ENCODE results near the gene G6PC1. TPM values are rescaled to one million over a fixed set of nuclear protein-coding genes. Genes with fewer than 3 reads are reported as not detected.

Gene G6PC1
- total and polyA plus RNA-seq, 2 of the 13 experiments (the other 11 are each of a cell fraction or from before 2014, with no cell fraction given), result 1.7 to 37.9 TPM

DNA sequence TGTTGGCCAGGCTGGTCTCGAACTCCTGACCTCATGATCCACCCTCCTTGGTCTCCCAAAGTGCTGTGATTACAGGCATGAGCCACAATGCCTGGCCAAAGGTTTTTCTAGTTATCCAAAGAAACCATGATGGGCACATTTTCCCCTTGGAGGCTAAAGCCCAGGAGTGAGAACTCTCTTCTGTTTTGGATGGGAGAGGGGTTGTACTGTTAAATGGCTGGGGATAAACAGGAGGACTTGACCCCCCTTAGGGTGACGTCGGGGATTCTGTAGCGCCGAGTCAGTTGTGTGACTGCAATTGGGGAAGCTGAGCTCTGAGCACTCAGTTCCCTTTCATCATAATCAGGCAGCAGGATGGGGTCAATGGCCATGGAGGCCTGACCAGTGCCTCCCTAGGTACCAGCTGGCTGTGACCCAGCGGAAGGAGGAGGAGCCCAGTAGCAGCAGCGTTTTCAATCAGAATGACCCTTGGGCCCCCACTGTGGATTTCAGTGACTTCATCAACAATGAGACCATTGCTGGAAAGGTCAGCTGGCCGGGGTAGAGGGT lies 45.5 kb upstream of the G6PC1 start (continued):
- TF ChIP-seq, protein P1, sequence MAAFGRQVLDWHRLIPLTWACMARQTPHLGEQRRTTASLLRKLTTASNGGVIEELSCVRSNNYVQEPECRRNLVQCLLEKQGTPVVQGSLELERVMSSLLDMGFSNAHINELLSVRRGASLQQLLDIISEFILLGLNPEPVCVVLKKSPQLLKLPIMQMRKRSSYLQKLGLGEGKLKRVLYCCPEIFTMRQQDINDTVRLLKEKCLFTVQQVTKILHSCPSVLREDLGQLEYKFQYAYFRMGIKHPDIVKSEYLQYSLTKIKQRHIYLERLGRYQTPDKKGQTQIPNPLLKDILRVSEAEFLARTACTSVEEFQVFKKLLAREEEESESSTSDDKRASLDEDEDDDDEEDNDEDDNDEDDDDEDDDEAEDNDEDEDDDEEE (CRISPR knock-in tag; IDR thresholded peaks at IDR 0.05), result no peak
- TF ChIP-seq HNRNPLL (IDR thresholded peaks at IDR 0.05; ENCODE audit: low read depth, low read length, poor library complexity, severe bottlenecking) (no peak), ZNF446 (CRISPR knock-in tag; IDR thresholded peaks at IDR 0.05) (no peak), ZNF510 (CRISPR knock-in tag; IDR thresholded peaks at IDR 0.05; ENCODE audit: low read depth) (no peak), RFXAP (CRISPR knock-in tag; IDR thresholded peaks at IDR 0.05; ENCODE audit: borderline replicate concordance) (no peak), THAP11 (CRISPR knock-in tag; IDR thresholded peaks at IDR 0.05) (0 out of 2 replicates have a peak, but pooled peaks have one; percentile 20), PLRG1 (conservative IDR thresholded peaks at IDR 0.05) (no peak), SATB2 (CRISPR knock-in tag; IDR thresholded peaks at IDR 0.05) (no peak), ZMYM3 (CRISPR knock-in tag; IDR thresholded peaks at IDR 0.05) (0 out of 2 replicates have a peak, but pooled peaks have one; percentile 9), ELF1 (CRISPR knock-in tag; IDR thresholded peaks at IDR 0.05) (peak; percentile 33; the same call in 1 of the 2 replicates), ZNF670 (CRISPR knock-in tag; IDR thresholded peaks at IDR 0.05; ENCODE audit: borderline replicate concordance) (no peak), FOXO1 (CRISPR knock-in tag; IDR thresholded peaks at IDR 0.05) (peak; percentile 79), U2AF1 (optimal IDR thresholded peaks at IDR 0.05; ENCODE audit: low read depth, low read length) (no peak), ZSCAN30 (CRISPR knock-in tag; IDR thresholded peaks at IDR 0.05) (no peak), ZNF792 (CRISPR knock-in tag; IDR thresholded peaks at IDR 0.05) (0 out of 2 replicates have a peak, but pooled peaks have one; percentile 39), YEATS4 (CRISPR knock-in tag; IDR thresholded peaks at IDR 0.05; ENCODE audit: borderline replicate concordance) (no peak; the same call in 1 of the 2 replicates), SRY (CRISPR knock-in tag; IDR thresholded peaks at IDR 0.05) (no peak), STAG1 (CRISPR knock-in tag; IDR thresholded peaks at IDR 0.05) (no peak), CENPX (CRISPR knock-in tag; IDR thresholded peaks at IDR 0.05) (no peak), NR2F6 (IDR thresholded peaks at IDR 0.05) (peak; percentile 90), NR2F6 (CRISPR knock-in tag; IDR thresholded peaks at IDR 0.05) (peak; percentile 92)
- TF ChIP-seq, protein P2, sequence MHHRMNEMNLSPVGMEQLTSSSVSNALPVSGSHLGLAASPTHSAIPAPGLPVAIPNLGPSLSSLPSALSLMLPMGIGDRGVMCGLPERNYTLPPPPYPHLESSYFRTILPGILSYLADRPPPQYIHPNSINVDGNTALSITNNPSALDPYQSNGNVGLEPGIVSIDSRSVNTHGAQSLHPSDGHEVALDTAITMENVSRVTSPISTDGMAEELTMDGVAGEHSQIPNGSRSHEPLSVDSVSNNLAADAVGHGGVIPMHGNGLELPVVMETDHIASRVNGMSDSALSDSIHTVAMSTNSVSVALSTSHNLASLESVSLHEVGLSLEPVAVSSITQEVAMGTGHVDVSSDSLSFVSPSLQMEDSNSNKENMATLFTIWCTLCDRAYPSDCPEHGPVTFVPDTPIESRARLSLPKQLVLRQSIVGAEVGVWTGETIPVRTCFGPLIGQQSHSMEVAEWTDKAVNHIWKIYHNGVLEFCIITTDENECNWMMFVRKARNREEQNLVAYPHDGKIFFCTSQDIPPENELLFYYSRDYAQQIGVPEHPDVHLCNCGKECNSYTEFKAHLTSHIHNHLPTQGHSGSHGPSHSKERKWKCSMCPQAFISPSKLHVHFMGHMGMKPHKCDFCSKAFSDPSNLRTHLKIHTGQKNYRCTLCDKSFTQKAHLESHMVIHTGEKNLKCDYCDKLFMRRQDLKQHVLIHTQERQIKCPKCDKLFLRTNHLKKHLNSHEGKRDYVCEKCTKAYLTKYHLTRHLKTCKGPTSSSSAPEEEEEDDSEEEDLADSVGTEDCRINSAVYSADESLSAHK (CRISPR knock-in tag; IDR thresholded peaks at IDR 0.05; ENCODE audit: borderline replicate concordance), result no peak
- TF ChIP-seq, protein P3, sequence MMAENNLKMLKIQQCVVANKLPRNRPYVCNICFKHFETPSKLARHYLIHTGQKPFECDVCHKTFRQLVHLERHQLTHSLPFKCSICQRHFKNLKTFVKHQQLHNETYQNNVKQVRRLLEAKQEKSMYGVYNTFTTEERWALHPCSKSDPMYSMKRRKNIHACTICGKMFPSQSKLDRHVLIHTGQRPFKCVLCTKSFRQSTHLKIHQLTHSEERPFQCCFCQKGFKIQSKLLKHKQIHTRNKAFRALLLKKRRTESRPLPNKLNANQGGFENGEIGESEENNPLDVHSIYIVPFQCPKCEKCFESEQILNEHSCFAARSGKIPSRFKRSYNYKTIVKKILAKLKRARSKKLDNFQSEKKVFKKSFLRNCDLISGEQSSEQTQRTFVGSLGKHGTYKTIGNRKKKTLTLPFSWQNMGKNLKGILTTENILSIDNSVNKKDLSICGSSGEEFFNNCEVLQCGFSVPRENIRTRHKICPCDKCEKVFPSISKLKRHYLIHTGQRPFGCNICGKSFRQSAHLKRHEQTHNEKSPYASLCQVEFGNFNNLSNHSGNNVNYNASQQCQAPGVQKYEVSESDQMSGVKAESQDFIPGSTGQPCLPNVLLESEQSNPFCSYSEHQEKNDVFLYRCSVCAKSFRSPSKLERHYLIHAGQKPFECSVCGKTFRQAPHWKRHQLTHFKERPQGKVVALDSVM (CRISPR knock-in tag; IDR thresholded peaks at IDR 0.05), result peak; percentile 63
- TF ChIP-seq, protein P4, sequence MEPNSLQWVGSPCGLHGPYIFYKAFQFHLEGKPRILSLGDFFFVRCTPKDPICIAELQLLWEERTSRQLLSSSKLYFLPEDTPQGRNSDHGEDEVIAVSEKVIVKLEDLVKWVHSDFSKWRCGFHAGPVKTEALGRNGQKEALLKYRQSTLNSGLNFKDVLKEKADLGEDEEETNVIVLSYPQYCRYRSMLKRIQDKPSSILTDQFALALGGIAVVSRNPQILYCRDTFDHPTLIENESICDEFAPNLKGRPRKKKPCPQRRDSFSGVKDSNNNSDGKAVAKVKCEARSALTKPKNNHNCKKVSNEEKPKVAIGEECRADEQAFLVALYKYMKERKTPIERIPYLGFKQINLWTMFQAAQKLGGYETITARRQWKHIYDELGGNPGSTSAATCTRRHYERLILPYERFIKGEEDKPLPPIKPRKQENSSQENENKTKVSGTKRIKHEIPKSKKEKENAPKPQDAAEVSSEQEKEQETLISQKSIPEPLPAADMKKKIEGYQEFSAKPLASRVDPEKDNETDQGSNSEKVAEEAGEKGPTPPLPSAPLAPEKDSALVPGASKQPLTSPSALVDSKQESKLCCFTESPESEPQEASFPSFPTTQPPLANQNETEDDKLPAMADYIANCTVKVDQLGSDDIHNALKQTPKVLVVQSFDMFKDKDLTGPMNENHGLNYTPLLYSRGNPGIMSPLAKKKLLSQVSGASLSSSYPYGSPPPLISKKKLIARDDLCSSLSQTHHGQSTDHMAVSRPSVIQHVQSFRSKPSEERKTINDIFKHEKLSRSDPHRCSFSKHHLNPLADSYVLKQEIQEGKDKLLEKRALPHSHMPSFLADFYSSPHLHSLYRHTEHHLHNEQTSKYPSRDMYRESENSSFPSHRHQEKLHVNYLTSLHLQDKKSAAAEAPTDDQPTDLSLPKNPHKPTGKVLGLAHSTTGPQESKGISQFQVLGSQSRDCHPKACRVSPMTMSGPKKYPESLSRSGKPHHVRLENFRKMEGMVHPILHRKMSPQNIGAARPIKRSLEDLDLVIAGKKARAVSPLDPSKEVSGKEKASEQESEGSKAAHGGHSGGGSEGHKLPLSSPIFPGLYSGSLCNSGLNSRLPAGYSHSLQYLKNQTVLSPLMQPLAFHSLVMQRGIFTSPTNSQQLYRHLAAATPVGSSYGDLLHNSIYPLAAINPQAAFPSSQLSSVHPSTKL (CRISPR knock-in tag; IDR thresholded peaks at IDR 0.05), result peak; percentile 71

Data from HepG2 (cell line).